Measurements from ENCODE around the gene SHROOM3. TPM values are rescaled to one million over a fixed set of nuclear protein-coding genes. Genes with fewer than 3 reads are reported as not detected.

Gene SHROOM3
- polyA plus RNA-seq, 2 of the 4 experiments (the other 2 are of a cell fraction): 2.8 to 5.1 TPM

GRCh38 chr4:76584241-76585152 lies 149.5 kb downstream of the SHROOM3 start:
- DNase-seq (ENCODE audit: low read depth in 1 of 2, low spot score in 1 of 2) (no peak), FAIRE-seq (no peak), ATAC-seq (no peak)
- H3K4me1 ChIP-seq: peaks cover 8% of the 10 kb centered on the region
- 82% methylated on average over 9 of the region's 9 CpGs for whole genome bisulfite sequencing (ENCODE audit: missing lambda C conversion rate)
- TF ChIP-seq RNF2 (IDR thresholded peaks at IDR 0.05; ENCODE audit: borderline replicate concordance, low read depth) (no peak), ESRRA (IDR thresholded peaks at IDR 0.05; ENCODE audit: borderline replicate concordance, low read length) (no peak), BCL3 (IDR thresholded peaks at IDR 0.05) (no peak), ZNF302 (CRISPR knock-in tag; IDR thresholded peaks at IDR 0.05) (no peak), HES2 (IDR thresholded peaks at IDR 0.05) (no peak), NPAS2 (CRISPR knock-in tag; IDR thresholded peaks at IDR 0.05; ENCODE audit: borderline replicate concordance) (no peak), ZC3H11A (IDR thresholded peaks at IDR 0.05) (no peak), USF2 (IDR thresholded peaks at IDR 0.05) (no peak), KDM1A (IDR thresholded peaks at IDR 0.05; ENCODE audit: low read depth) (no peak), CHD2 (IDR thresholded peaks at IDR 0.05; ENCODE audit: low read length, partially characterized antibody) (no peak), MAFK (IDR thresholded peaks at IDR 0.05; ENCODE audit: partially characterized antibody) (no peak), NFE2L2 (conservative IDR thresholded peaks at IDR 0.05; ENCODE audit: low read length) (no peak), TP53 (CRISPR knock-in tag; IDR thresholded peaks at IDR 0.05) (no peak), HMGXB4 (CRISPR knock-in tag; IDR thresholded peaks at IDR 0.05; ENCODE audit: borderline replicate concordance) (no peak), HOXA7 (CRISPR knock-in tag; IDR thresholded peaks at IDR 0.05) (no peak), HOXB13 (CRISPR knock-in tag; IDR thresholded peaks at IDR 0.05; ENCODE audit: low read depth) (no peak), NR3C1 (IDR thresholded peaks at IDR 0.05) (no peak), E2F6 (IDR thresholded peaks at IDR 0.05; ENCODE audit: borderline replicate concordance, low read depth) (no peak)
- no peaks in the 10 kb centered on the region for H3K9me3 ChIP-seq
- H3K27ac ChIP-seq: no peak overlapping the region
- ChIA-PET POLR2A (no interaction called here), CTCF (interaction anchor here (0.7 to 1.2 kb wide), 2 partner anchors 21 to 210 kb away, joined by 3 read pairs; no protein-coding TSS in a partner anchor)
- no peak overlapping the region for H3K4me2 ChIP-seq
- H3K4me3 ChIP-seq: no peak overlapping the region

GRCh38 chr4:76585272-76585671 lies 150.2 kb downstream of the SHROOM3 start:
- ChIA-PET CTCF (interaction anchor here (0.6 to 1.7 kb wide), 8 partner anchors 13 to 568 kb away, joined by 3 to 5 read pairs (median 3); no protein-coding TSS in a partner anchor), POLR2A (no interaction called here)
- no peak for ATAC-seq
- TF ChIP-seq ELK1 (IDR thresholded peaks at IDR 0.05; ENCODE audit: low read depth, low read length) (no peak), NPAS2 (CRISPR knock-in tag; IDR thresholded peaks at IDR 0.05; ENCODE audit: borderline replicate concordance) (no peak), TP53 (CRISPR knock-in tag; IDR thresholded peaks at IDR 0.05) (no peak), CHD2 (IDR thresholded peaks at IDR 0.05; ENCODE audit: low read length, partially characterized antibody) (no peak), CHD4 (IDR thresholded peaks at IDR 0.05; ENCODE audit: borderline replicate concordance) (no peak), PBX3 (IDR thresholded peaks at IDR 0.05) (no peak), HES2 (IDR thresholded peaks at IDR 0.05) (no peak), HOXA7 (CRISPR knock-in tag; IDR thresholded peaks at IDR 0.05) (no peak), E2F6 (IDR thresholded peaks at IDR 0.05; ENCODE audit: borderline replicate concordance, low read depth) (no peak), NR3C1 (IDR thresholded peaks at IDR 0.05) (no peak), RAD21 (conservative IDR thresholded peaks at IDR 0.05 in 1 of 2, IDR thresholded peaks at IDR 0.05 in 1 of 2) (no peak), MAFK (IDR thresholded peaks at IDR 0.05; ENCODE audit: partially characterized antibody) (no peak)

More at GRCh38 chr4:76585272-76585671, 150.2 kb downstream of the SHROOM3 start:
- 92% methylated on average over 5 of the region's 5 CpGs for WGBS (ENCODE audit: missing lambda C conversion rate)
- DNase-seq (ENCODE audit: low read depth in 1 of 2, low spot score in 1 of 2) (no peak), FAIRE-seq (no peak)
- peak overlapping the region; percentile 84 for H3K4me2 ChIP-seq
- H3K4me1 ChIP-seq: peaks cover 16% of the 10 kb centered on the region
- peak overlapping the region; percentile 44; the same call in 2 of the 3 replicates for H3K4me3 ChIP-seq
- peak overlapping the region in 1 of 2 experiments; percentile 76; a peak in 2 of 6 replicates for H3K27ac ChIP-seq
- no peaks in the 10 kb centered on the region for H3K9me3 ChIP-seq
